ENCODE results near the gene ADCY3. TPM values are rescaled to one million over a fixed set of nuclear protein-coding genes. Genes with fewer than 3 reads are reported as not detected.

ADCY3 gene
- polyA plus RNA-seq, 1 of the 3 experiments (the other 2 are of a cell fraction) = 53.9 TPM

DNA sequence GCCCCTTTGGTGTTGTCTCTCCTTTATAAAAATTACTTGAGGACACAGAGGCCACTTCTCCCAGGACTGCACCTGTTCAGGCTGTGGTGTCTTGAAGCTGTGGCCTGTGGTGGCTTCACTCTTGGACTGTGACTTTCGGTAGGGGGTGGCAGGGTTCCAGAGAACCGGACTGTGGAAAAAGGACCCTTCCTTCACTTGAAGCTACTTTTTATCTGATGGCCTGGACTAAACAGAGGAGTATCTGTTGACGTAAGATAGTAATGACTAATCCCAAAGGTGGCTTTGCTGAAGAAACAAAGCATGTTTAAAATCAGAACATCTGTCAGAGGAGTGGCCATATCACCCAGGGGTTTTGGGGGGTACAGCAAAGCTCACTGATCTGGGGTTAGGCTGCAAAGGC, 66.0 kb downstream of the ADCY3 start (continued):
- TF ChIP-seq, protein P1, sequence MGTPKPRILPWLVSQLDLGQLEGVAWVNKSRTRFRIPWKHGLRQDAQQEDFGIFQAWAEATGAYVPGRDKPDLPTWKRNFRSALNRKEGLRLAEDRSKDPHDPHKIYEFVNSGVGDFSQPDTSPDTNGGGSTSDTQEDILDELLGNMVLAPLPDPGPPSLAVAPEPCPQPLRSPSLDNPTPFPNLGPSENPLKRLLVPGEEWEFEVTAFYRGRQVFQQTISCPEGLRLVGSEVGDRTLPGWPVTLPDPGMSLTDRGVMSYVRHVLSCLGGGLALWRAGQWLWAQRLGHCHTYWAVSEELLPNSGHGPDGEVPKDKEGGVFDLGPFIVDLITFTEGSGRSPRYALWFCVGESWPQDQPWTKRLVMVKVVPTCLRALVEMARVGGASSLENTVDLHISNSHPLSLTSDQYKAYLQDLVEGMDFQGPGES (IDR thresholded peaks at IDR 0.05; ENCODE audit: low read depth, low read length) = no peak
- no peak for TF ChIP-seq TCF12 (IDR thresholded peaks at IDR 0.05)

DNA sequence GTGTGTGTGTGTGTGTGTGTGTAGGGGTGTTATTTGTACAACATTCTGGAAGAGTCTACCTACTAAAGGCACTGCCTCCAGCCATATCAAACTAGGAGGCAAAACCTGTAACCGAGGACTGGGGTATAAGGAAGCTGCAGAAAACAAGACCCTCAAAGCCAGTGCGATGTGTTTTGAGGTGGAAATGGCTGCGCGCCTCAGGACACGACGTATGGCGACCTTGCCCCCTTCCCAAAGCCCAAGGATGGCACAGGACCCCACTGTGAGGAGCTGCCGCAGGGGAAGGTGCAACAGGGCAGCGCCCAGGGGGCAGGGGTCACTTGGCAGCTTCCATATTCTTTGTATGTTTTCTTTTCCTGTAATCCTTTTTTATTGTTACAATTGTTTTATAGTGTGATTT, 67.0 kb downstream of the ADCY3 start:
- no peaks in the 10 kb centered on the region for H3K27me3 ChIP-seq (ENCODE audit: insufficient read depth)
- WGBS (ENCODE audit: low lambda C conversion rate) = 93% methylated on average over 9 of the region's 9 CpGs
- no peaks in the 10 kb centered on the region for H3K9me2 ChIP-seq
- H3K4me1 ChIP-seq (ENCODE audit: control insufficient read depth in 1 of 2, insufficient read depth in 2 of 2, low read depth in 1 of 2, low read length in 1 of 2) = peaks cover 8 to 10% of the 10 kb centered on the region in 2 experiments; a peak in 2 of 4 replicates
- H3K9me3 ChIP-seq = no peaks in the 10 kb centered on the region
- no peak overlapping the region for H3K4me2 ChIP-seq
- H2AFZ ChIP-seq (ENCODE audit: low read depth) = no peak overlapping the region
- ChIA-PET CTCF (interaction anchor here (0.6 to 5.3 kb wide), 2 partner anchors 26 to 1379 kb away, joined by 3 to 25 read pairs; no protein-coding TSS in a partner anchor), POLR2A (interaction anchor here (0.7 kb wide), 1 partner anchor 453 kb away, joined by 8 read pairs; no protein-coding TSS in a partner anchor)
- H3F3A ChIP-seq (replicated peaks; ENCODE audit: insufficient read depth) = no peaks in the 10 kb centered on the region
- no peak overlapping the region for H3K9ac ChIP-seq
- H4K20me1 ChIP-seq (ENCODE audit: insufficient read depth) = no peaks in the 10 kb centered on the region
- H3K4me3 ChIP-seq (ENCODE audit: low read depth in 2 of 2, low read length in 1 of 2) = no peak overlapping the region
- H3K79me2 ChIP-seq (ENCODE audit: insufficient read depth) = no peaks in the 10 kb centered on the region
- H3K27ac ChIP-seq (ENCODE audit: low read depth in 2 of 2, low read length in 1 of 2) = no peak overlapping the region
- no peak for DNase-seq
- no peaks in the 10 kb centered on the region for H3K36me3 ChIP-seq (replicated peaks in 1 of 2; ENCODE audit: control insufficient read depth in 1 of 2, insufficient read depth in 2 of 2, low read length in 1 of 2)
- TF ChIP-seq TCF12 (IDR thresholded peaks at IDR 0.05) (no peak), RCOR1 (IDR thresholded peaks at IDR 0.05; ENCODE audit: low read length) (no peak), CHD2 (IDR thresholded peaks at IDR 0.05; ENCODE audit: low read length, partially characterized antibody) (no peak), MEF2A (IDR thresholded peaks at IDR 0.05; ENCODE audit: borderline replicate concordance, low read depth) (no peak), JUND (IDR thresholded peaks at IDR 0.05) (no peak), GATA2 (CRISPR knock-in tag; IDR thresholded peaks at IDR 0.05) (no peak), TEAD4 (IDR thresholded peaks at IDR 0.05; ENCODE audit: borderline replicate concordance, insufficient read depth) (no peak), EP300 (IDR thresholded peaks at IDR 0.05; ENCODE audit: borderline replicate concordance in 1 of 2, low read depth in 1 of 2, low read length in 1 of 2) (no peak)
- TF ChIP-seq, protein P2, sequence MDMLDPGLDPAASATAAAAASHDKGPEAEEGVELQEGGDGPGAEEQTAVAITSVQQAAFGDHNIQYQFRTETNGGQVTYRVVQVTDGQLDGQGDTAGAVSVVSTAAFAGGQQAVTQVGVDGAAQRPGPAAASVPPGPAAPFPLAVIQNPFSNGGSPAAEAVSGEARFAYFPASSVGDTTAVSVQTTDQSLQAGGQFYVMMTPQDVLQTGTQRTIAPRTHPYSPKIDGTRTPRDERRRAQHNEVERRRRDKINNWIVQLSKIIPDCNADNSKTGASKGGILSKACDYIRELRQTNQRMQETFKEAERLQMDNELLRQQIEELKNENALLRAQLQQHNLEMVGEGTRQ (IDR thresholded peaks at IDR 0.05; ENCODE audit: borderline replicate concordance, low read depth, low read length) = no peak
- TF ChIP-seq, protein P3, sequence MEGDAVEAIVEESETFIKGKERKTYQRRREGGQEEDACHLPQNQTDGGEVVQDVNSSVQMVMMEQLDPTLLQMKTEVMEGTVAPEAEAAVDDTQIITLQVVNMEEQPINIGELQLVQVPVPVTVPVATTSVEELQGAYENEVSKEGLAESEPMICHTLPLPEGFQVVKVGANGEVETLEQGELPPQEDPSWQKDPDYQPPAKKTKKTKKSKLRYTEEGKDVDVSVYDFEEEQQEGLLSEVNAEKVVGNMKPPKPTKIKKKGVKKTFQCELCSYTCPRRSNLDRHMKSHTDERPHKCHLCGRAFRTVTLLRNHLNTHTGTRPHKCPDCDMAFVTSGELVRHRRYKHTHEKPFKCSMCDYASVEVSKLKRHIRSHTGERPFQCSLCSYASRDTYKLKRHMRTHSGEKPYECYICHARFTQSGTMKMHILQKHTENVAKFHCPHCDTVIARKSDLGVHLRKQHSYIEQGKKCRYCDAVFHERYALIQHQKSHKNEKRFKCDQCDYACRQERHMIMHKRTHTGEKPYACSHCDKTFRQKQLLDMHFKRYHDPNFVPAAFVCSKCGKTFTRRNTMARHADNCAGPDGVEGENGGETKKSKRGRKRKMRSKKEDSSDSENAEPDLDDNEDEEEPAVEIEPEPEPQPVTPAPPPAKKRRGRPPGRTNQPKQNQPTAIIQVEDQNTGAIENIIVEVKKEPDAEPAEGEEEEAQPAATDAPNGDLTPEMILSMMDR (IDR thresholded peaks at IDR 0.05) = no peak
